Panc1 (cell line): ENCODE measurements around the gene LRRC36. TPM values are rescaled to one million over a fixed set of nuclear protein-coding genes. Genes with fewer than 3 reads are reported as not detected.

Experiments used
- ATAC-seq: fragments of 200-7000 bp; cut with Tn5 transposase; 2 replicates; pipeline ENCODE4 v1.9.1; 2020; ENCODE audit warnings: mild to moderate bottlenecking, moderate library complexity
- BruUV-seq: library from RNA; stranded (reverse); fragments of 400-500 nt; replicated peaks from 2 replicates; lab custom pipeline; 2021; lab: Mats Ljungman, UMichigan
- CTCF ChIA-PET: fragments of 300-600 bp; sonication (Branson Sonifier 250); formaldehyde crosslinking; loops from one replicate; lab custom pipeline; 2022; ENCODE audit warnings: antibody characterized with exemption; lab: Charles Lee
- POLR2A ChIA-PET: fragments of 300-600 bp; sonication (Branson Sonifier 250); formaldehyde crosslinking; loops from one replicate; lab custom pipeline; 2022; ENCODE audit warnings: antibody characterized with exemption; lab: Charles Lee
- DNase-seq: peaks from one replicate; pipeline ENCODE4 v3.0.0-alpha.2; 2010; ENCODE audit warnings: low read depth, low spot score
- H3K27ac ChIP-seq: 2 replicates; pipeline ENCODE4 v1.5.1; 2011; ENCODE audit warnings: mild to moderate bottlenecking, low read length, inconsistent platforms
- H3K27me3 ChIP-seq: fragments of 200-500 bp; sonication (Bioruptor generic); 2 replicates; pipeline ENCODE4 v1.6.0; 2014; ENCODE audit warnings: low read length, inconsistent platforms; ENCODE audit not compliant: control insufficient read depth, insufficient read depth
- H3K36me3 ChIP-seq: fragments of 200-500 bp; sonication (Bioruptor generic); 2 replicates; pipeline ENCODE4 v1.5.1; 2014; ENCODE audit warnings: inconsistent platforms, mild to moderate bottlenecking, low read length, moderate library complexity; ENCODE audit not compliant: control insufficient read depth, insufficient read depth
- H3K4me1 ChIP-seq: 2 replicates; pipeline ENCODE4 v1.5.1; 2011; ENCODE audit warnings: inconsistent platforms, mild to moderate bottlenecking, low read length, moderate library complexity; ENCODE audit not compliant: control insufficient read depth, insufficient read depth
- H3K4me3 ChIP-seq, 2 experiments: 2 replicates each; pipeline ENCODE4 v1.5.1; 2011 to 2012; ENCODE audit warnings: low read depth in 2 of 2, low read length in 2 of 2, mild to moderate bottlenecking in 2 of 2, inconsistent platforms in 1 of 2, moderate library complexity in 1 of 2
- H3K9me3 ChIP-seq: fragments of 200-500 bp; sonication (Bioruptor generic); 2 replicates; pipeline ENCODE4 v1.5.1; 2014; ENCODE audit warnings: low read depth, mild to moderate bottlenecking, inconsistent platforms, low read length, moderate library complexity; ENCODE audit not compliant: control insufficient read depth, insufficient read depth
- POLR2AphosphoS5 ChIP-seq: IDR thresholded peaks from 2 replicates; pipeline ENCODE4 v1.6.1; 2012; ENCODE audit warnings: mild to moderate bottlenecking, low read depth, low read length, moderate library complexity
- SIN3A ChIP-seq: IDR thresholded peaks from 2 replicates; pipeline ENCODE4 v1.6.1; 2012; ENCODE audit warnings: low read depth, mild to moderate bottlenecking, low read length, moderate library complexity, borderline replicate concordance; ENCODE audit not compliant: insufficient read depth
- TCF7L2 ChIP-seq: IDR thresholded peaks from 2 replicates; pipeline ENCODE4 v1.6.1; 2011; ENCODE audit warnings: mild to moderate bottlenecking, low read depth, low read length, inconsistent platforms
- in situ Hi-C: cut with HindIII; loops from 2 replicates; pipeline ENCODE4 v1.10.0; 2016; ENCODE audit warnings: low sequenced_read_pairs, low pct_unique_long_range_greater_than_20kb
- intact Hi-C: fragments of 100-400 bp; cut with micrococcal nuclease; formaldehyde crosslinking; loops from one replicate; pipeline ENCODE4 v1.10.0; 2022; ENCODE audit not compliant: unreplicated experiment
- total RNA-seq: library from RNA; stranded (reverse); gene quantifications from one replicate; pipeline ENCODE4 v1.2.1, GENCODE V29; 2021; ENCODE audit not compliant: unreplicated experiment
- TF ChIP-seq, protein P1 (sequence below): fragments of 450-650 bp; IDR thresholded peaks from 2 replicates; pipeline ENCODE4 v1.5.1; 2017; ENCODE audit warnings: mild to moderate bottlenecking
- TF ChIP-seq, protein P2 (sequence below), 2 experiments: IDR thresholded peaks; 2 replicates each; pipeline ENCODE4 v1.6.1; 2011 to 2012; ENCODE audit warnings: low read depth in 2 of 2, control low read depth in 1 of 2, low read length in 1 of 2, mild to moderate bottlenecking in 1 of 2, moderate library complexity in 1 of 2; ENCODE audit not compliant: insufficient read depth in 1 of 2

Gene LRRC36
- total RNA-seq, 1 experiment from 2014 or later, result 0.54 TPM

DNA sequence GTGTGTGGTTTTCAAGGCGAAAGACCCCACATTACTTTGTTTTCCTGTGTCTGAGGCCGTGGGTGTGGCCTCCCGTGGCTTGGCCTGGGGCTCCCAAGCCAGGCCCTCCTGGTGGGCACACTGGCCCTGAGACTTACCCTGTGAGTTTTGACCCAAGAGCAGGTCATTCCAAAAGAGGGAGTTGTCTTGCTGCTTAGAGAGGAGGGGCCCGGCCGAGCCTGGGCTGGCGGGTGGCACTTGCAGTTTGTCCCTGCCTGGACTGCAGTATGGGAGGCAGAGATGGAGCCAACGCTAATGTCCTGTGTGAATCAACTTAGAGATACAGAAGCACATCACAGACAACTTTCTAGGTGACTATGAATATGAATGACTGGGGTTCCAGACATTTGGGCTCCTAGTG is 24.5 kb upstream of the LRRC36 start:
- no peak for ATAC-seq
- in situ Hi-C loops, result no loop called here
- no peaks in the 10 kb centered on the region for H3K27me3 ChIP-seq
- H3K4me1 ChIP-seq, result no peaks in the 10 kb centered on the region
- no TSS peak for BruUV-seq
- no peaks in the 10 kb centered on the region for H3K9me3 ChIP-seq
- DNase-seq, result no peak
- H3K27ac ChIP-seq, result no peak overlapping the region
- H3K4me3 ChIP-seq, result no peak overlapping the region
- CTCF ChIA-PET, result no interaction called here
- POLR2A ChIA-PET, result no interaction called here
- TF ChIP-seq SIN3A, result no peak
- no peak for TF ChIP-seq POLR2AphosphoS5
- TF ChIP-seq, protein P1, sequence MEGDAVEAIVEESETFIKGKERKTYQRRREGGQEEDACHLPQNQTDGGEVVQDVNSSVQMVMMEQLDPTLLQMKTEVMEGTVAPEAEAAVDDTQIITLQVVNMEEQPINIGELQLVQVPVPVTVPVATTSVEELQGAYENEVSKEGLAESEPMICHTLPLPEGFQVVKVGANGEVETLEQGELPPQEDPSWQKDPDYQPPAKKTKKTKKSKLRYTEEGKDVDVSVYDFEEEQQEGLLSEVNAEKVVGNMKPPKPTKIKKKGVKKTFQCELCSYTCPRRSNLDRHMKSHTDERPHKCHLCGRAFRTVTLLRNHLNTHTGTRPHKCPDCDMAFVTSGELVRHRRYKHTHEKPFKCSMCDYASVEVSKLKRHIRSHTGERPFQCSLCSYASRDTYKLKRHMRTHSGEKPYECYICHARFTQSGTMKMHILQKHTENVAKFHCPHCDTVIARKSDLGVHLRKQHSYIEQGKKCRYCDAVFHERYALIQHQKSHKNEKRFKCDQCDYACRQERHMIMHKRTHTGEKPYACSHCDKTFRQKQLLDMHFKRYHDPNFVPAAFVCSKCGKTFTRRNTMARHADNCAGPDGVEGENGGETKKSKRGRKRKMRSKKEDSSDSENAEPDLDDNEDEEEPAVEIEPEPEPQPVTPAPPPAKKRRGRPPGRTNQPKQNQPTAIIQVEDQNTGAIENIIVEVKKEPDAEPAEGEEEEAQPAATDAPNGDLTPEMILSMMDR, result no peak
- TF ChIP-seq TCF7L2, result no peak
- TF ChIP-seq, protein P2, sequence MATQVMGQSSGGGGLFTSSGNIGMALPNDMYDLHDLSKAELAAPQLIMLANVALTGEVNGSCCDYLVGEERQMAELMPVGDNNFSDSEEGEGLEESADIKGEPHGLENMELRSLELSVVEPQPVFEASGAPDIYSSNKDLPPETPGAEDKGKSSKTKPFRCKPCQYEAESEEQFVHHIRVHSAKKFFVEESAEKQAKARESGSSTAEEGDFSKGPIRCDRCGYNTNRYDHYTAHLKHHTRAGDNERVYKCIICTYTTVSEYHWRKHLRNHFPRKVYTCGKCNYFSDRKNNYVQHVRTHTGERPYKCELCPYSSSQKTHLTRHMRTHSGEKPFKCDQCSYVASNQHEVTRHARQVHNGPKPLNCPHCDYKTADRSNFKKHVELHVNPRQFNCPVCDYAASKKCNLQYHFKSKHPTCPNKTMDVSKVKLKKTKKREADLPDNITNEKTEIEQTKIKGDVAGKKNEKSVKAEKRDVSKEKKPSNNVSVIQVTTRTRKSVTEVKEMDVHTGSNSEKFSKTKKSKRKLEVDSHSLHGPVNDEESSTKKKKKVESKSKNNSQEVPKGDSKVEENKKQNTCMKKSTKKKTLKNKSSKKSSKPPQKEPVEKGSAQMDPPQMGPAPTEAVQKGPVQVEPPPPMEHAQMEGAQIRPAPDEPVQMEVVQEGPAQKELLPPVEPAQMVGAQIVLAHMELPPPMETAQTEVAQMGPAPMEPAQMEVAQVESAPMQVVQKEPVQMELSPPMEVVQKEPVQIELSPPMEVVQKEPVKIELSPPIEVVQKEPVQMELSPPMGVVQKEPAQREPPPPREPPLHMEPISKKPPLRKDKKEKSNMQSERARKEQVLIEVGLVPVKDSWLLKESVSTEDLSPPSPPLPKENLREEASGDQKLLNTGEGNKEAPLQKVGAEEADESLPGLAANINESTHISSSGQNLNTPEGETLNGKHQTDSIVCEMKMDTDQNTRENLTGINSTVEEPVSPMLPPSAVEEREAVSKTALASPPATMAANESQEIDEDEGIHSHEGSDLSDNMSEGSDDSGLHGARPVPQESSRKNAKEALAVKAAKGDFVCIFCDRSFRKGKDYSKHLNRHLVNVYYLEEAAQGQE (IDR thresholded peaks at IDR 0.05; ENCODE audit: insufficient read depth in 1 of 2, low read depth in 2 of 2, low read length in 1 of 2), result no peak
- no peaks in the 10 kb centered on the region for H3K36me3 ChIP-seq
- intact Hi-C loops, result no loop called here

DNA sequence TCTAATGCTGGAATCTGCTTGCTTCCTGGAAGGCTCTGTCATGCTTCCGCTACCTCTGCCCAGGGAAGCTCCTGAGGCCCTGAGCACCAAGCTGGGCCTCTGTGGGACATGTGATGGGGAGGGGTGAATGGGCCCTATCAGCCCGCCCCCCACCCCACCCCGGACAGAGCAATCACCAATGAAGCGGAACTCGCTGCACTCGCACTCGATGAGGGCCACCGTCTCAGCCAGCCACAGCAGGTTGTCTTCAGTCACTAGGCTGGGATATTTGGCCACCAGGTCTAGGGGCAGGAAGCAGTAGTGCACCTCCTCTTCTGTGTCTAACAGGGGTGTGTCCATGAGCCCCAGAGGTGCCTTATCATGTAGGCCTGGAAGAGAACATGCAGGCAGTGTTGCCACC is 23.6 kb upstream of the LRRC36 start:
- ChIA-PET POLR2A (no interaction called here), CTCF (no interaction called here)
- in situ Hi-C loops, result no loop called here
- H3K4me1 ChIP-seq, result no peaks in the 10 kb centered on the region
- H3K9me3 ChIP-seq, result no peaks in the 10 kb centered on the region
- BruUV-seq, result no TSS peak
- DNase-seq (no peak), ATAC-seq (no peak)
- TF ChIP-seq, protein P1, result no peak
- TF ChIP-seq SIN3A (no peak), TCF7L2 (no peak), POLR2AphosphoS5 (no peak)
- TF ChIP-seq, protein P2 (IDR thresholded peaks at IDR 0.05; ENCODE audit: insufficient read depth in 1 of 2, low read depth in 2 of 2, low read length in 1 of 2), result no peak
- intact Hi-C loops, result no loop called here
- H3K27me3 ChIP-seq, result no peaks in the 10 kb centered on the region
- H3K4me3 ChIP-seq, result no peak overlapping the region
- H3K27ac ChIP-seq, result no peak overlapping the region
- no peaks in the 10 kb centered on the region for H3K36me3 ChIP-seq
